Epidermal melanocyte (primary cell): ENCODE measurements around the gene HADH.
"Not testable (repeated sequence)": the region's sequence is repeated elsewhere in the genome, so short reads cannot be mapped to it uniquely, and the experiment has no call there.

Experiments
- DNase-seq: peaks from one replicate; pipeline ENCODE4 v3.0.0; 2011; ENCODE audit warnings: low spot score; ENCODE audit not compliant: insufficient read length

The HADH gene

GRCh38 chr4:108029731-108030130 lies 40.0 kb downstream of the HADH start:
- DNase-seq, result no peak

DNA sequence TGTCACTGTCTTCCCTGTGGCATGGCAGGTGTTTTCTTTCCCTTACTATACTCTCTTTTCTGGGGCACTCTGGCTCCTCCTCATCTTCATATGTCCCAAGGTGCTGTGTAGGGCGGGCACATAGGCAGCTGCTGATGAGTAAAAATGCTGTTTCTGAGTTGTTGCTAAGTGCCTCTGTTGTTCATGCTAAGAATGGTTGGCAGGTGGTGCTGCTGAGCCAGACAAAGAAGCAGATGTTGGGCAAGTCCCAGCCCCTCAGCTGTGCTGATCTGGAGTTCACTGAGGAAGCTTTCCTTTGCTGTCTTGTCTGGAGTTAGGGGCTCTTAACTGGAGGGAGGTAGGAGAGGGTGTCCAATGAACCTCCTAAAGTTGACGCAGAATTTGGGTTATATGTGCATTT lies 40.6 kb downstream of the HADH start:
- DNase-seq, result peak; percentile 51

GRCh38 chr4:108031427-108032083 lies 41.9 kb downstream of the HADH start:
- no peak for DNase-seq

- DNase-seq, result no peak
Measured at GRCh38 chr4:108033348-108033747, 43.7 kb downstream of the HADH start.

DNA sequence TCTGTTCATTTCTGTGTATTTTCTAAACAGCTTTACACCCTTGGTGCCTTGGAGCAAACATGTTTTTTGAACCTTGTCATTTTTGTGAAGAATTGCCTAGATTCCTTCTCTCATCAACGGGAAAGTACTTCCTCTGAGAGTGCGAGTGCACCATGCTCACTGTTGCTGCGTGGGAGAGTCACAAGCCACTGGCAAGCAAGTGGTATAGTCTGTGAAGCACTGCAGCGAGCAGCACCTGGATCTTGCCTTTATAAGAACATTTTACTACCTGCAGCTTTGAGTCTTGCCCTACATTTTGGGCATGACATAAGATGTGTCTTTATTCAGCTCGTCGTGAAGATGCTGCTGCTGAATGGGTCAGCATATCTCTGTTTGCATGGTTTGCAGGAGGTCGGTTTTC lies 44.9 kb downstream of the HADH start:
- no peak for DNase-seq

DNA sequence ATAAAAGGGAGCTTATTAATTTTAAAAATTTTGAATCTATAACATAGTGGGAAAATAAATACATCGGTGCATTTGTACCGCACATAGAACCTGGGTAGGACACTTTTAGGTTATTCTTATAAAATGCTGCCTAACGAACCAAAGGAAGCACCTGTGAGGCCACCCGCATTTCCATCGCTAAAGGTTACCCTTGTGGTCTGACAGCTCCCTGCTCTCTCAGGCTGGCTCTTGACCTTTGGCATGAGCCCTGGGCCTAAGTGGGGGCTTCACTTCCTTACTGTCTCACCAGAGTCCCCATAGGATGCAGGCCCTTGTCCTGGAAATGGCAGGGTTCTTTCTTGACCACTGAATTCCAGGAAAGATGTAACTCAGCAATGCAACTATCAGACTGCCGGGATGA lies 46.0 kb downstream of the HADH start:
- DNase-seq, result no peak

DNA sequence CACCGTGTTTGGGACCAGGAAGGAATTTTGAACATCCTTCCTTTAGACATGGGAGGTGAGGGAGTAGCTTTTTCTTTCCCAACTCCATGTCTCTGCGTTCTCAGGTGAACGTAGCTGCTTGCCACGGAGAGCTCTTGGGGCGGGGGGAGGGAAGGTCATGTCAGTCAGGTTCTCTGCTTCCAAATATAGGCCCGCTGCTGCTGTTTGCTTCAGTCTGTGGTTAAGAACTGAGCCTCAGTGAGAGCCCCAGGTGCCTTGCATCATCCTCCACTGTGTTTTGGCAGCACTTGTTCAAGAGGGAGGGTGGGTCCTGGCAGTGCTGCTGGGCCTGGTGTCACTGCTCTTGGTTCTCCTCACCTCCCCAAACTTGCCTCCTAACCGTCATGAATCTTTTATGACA lies 46.5 kb downstream of the HADH start:
- DNase-seq, result no peak

GRCh38 chr4:108037884-108038283 lies 48.2 kb downstream of the HADH start:
- no peak for DNase-seq

- no peak for DNase-seq
Measured at GRCh38 chr4:108042927-108043326, 53.2 kb downstream of the HADH start.

- no peak for DNase-seq
Measured at GRCh38 chr4:108043526-108043925, 53.8 kb downstream of the HADH start.

DNA sequence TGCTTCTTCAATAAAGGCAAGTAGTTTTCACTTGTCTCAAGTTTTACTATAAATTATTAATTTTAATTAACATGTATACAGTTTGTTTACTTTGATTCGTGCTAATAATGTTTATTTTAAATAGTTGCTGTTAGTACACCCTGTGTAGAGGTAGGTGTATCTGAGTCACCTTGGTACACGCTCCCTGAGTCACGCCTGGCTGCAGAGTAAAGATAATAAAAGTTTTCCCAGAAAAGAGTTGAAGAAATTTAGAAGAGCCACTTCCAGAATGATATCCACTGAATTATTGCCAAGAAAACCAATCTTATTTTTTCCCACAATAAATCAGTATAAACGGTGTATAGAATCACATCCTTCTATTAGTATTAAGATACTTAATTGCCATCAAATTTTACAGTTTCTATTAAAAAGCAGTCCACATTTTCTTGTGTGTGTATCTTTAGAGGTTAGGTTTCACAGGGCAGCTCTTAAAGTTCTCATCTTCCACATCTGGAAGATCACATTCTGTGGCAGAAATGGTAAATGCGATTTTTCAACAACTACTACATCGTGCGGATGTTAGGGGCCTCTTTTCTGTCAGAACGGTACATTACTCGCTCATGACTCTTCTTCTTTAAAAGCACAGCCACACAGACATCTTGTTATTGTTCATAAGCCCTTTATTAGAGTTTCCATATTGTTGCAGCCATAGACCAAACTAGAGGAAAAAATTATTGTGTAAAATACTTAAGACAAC lies 55.4 kb downstream of the HADH start:
- no peak for DNase-seq

DNA sequence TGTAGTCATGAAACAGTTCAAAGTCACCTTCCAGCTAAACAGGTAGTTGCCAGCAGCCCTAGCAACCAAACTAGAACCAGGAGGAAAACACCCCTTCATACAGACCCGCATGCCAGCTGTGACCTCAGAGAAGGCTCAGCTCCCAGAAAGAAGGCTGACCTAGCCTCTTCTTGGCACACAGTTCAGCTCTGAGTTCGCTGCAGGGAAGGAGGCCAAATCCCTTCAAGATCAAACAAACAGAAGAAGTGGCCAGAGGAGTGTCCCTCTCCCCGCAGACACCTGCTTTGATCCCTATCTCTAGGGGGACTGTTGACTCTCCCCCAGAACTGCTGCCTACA lies 56.0 kb downstream of the HADH start:
- DNase-seq, result no peak

DNA sequence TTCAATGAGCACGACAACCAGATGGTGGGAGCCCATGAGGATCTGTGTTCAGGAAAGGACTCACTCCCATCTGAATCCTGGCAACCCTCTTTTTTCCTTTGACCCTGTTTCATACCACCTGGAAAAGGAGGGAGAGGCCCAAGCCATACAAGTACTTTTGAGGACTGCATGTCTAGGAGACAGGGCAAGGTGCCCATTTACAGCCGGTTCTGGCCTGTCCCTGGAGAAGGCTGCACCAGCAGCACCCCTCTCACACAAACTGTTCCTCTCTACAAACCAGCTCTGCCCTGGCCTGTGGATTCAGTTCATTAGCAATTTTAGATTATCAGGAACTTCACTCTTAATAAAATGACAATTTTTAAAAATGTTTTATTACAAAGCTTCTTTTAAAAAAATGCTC lies 57.5 kb downstream of the HADH start:
- DNase-seq, result no peak

- no peak for DNase-seq
Measured at GRCh38 chr4:108048157-108048556, 58.5 kb downstream of the HADH start.

DNA sequence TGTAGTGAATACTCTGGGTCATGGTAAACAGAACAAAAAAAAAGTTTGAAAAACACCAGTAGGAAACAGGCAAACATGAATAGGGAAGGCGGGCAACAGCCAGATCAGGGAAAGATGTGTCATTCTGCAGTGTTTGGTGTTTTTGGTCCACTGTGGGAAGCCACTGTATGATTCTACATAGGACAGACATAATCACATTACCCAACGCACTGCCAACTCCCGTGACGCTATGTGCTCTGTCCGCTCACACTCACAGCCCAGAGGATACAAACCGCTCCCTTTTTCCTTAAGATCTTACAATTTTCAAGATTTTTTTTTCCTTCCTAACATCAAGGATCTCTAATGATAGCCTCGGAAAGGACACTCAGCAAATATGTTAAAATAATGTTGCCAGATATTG lies 59.3 kb downstream of the HADH start:
- DNase-seq, result no peak

DNA sequence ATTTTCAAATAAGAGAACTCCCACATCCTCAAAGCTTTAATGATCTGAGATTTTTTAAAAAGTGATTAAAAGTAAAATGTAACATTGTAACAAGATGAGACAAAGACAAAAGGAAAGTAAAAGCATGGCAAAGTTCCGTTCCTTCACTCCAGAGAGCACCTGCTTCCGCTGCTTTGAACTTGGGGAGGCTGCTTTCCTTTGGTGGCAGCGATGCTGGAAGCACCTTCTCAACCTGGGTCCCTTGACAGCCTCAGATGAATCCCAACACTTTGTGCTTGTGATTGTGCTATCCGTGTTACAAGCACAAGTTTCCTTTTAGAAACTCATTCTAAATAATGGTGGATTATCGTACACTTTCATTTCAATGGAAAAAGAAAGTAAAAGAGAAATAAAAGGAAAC lies 59.7 kb downstream of the HADH start:
- DNase-seq, result no peak

DNA sequence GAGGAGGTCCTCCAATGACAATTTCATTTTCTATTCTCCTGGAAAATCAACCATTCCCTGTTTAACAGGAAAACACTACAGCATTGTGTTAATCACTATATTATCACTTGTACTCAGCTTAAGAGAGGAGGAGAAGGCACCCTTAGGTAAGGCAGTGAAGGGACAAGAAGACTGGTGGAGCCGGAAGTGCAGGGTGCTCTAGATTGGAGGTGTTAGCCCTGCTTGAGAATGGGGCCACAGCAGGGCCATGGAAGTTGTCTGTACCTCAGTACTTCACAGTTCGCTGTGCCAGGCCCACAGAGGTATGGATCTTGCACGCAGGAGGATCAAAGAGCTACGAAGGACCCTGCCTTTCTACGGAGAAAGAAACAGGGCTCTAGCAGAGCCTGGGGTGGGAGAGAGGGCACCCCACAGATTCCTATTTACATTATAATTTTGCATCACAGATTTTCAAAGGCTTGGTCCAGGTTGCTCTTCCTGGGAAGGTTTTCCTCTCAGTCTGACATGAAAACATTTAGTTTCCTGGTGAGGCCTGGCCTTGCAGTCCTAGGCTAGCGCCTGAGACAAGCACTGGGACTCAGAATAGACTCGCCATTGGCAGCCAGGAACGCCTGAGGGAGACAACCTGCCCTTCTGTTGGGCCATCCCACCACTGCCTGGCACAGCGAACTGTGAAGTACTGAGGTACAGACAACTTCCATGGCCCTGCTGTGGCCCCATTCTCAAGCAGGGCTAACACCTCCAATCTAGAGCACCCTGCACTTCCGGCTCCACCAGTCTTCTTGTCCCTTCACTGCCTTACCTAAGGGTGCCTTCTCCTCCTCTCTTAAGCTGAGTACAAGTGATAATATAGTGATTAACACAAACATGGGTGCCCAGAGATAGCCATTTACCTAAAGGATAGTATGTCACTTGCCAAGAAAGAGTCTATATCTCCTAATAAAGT lies 60.8 kb downstream of the HADH start:
- not testable (repeated sequence) for DNase-seq

DNA sequence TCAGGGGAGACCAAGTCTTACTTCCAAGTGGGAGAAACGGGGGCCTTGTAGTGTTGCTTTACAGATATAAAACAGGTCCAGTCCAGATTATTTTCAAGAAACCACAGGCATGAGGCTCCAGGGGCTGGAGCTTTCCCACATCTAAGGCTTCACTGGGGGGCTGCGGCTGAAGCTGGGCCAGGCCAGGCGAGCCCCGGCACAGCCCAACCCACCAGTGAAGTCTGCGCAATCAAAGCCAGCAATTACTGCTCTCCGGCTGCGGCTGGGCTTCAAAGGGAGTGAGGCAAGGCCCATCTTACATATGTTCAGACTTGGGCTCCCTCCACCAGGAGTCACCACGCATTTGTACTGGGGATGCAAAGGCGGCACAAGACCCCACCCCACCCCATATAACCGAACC lies 61.7 kb downstream of the HADH start:
- DNase-seq, result no peak

DNA sequence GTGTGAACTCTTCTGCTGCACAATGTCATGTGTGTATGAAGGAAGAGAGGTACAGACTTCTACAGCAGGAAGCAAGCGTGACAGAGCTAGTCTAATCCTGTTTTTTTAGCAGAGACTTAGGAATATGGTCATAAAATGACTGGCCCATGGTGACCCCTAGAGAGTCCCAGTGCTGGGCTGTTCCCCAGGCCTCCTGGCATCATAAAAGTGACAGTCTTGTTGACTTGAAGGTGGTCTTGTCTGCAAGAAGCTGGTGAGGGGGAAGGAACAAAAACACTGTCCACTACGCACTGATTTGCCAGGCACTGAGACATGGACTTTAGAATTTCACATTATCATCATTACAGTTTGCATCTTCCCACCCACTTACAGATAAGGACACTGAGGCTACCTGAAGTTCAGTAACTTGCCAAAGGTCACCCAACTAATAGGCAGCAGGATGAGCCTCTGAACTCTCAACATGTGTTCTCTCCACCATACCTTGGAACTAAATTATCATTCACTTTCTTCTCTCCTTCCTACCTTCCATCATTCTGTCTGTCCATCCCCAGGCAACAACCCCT lies 63.0 kb downstream of the HADH start:
- DNase-seq, result no peak

GRCh38 chr4:108053251-108053711 lies 63.6 kb downstream of the HADH start:
- no peak for DNase-seq

DNA sequence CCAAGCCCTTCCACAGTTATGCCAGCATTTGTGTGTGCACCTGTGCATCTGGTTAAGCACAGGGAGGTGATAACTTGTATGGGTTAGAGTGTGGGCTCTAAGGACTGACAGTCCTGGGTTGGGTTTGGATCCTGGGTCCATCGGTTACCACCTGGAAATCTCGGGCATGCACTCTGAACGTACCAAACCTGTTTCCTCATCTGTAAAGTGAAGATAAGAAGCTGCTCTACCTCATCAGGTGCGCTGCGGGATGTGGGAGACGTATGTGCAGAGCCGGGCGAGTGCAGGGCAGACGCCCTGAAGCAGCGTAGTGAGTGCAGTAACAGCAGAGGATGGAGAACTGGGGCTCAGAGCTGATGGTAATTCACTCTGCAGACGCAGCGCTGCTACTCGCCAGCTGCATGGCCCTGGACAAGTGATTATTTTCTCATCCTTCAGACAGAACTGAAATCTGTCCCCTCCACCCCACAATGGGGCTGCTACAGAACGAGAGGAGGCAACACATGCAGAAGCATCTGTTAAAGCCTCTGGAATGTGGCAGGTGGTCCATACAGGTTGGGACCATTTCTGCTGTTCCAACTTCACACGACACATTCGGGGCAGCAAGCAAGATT lies 64.4 kb downstream of the HADH start:
- no peak for DNase-seq
